ENCODE data around the gene GRB2. TPM values are rescaled to one million over a fixed set of nuclear protein-coding genes. Genes with fewer than 3 reads are reported as not detected.

Gene GRB2
- total and polyA plus RNA-seq, 10 of the 15 experiments (the other 5 are each of a cell fraction or from before 2014, with no cell fraction given): 113 to 268 (median 158) TPM

GRCh38 chr17:75393523-75394331, 11.8 kb downstream of the GRB2 start (continued):
- TF ChIP-seq RFX5 (IDR thresholded peaks at IDR 0.05; ENCODE audit: low read depth, low read length) (no peak), HDGF (IDR thresholded peaks at IDR 0.05) (peak; percentile 77; the same call in 1 of the 2 replicates), FOXM1 (IDR thresholded peaks at IDR 0.05; ENCODE audit: low read depth, low read length) (no peak), IRF3 (IDR thresholded peaks at IDR 0.05) (peak; percentile 77), POLR2A (IDR thresholded peaks at IDR 0.05; ENCODE audit: low read depth, low read length) (peak; percentile 51; the same call in 1 of the 2 replicates), PAX5 (IDR thresholded peaks at IDR 0.05; ENCODE audit: borderline replicate concordance, low read depth, low read length) (no peak), ZNF207 (IDR thresholded peaks at IDR 0.05; ENCODE audit: borderline replicate concordance) (no peak), E4F1 (IDR thresholded peaks at IDR 0.05; ENCODE audit: borderline replicate concordance, partially characterized antibody) (peak; percentile 66), HCFC1 (IDR thresholded peaks at IDR 0.05; ENCODE audit: low read length) (peak; percentile 40; the same call in 1 of the 2 replicates), MYC (IDR thresholded peaks at IDR 0.05; ENCODE audit: insufficient read depth, insufficient read length, insufficient replicate concordance, low read length, severe bottlenecking) (no peak), E2F8 (IDR thresholded peaks at IDR 0.05; ENCODE audit: low read depth, partially characterized antibody) (no peak), RAD51 (IDR thresholded peaks at IDR 0.05) (no peak), YBX1 (IDR thresholded peaks at IDR 0.05) (no peak), ZBTB4 (CRISPR knock-in tag; IDR thresholded peaks at IDR 0.05) (no peak), SP1 (IDR thresholded peaks at IDR 0.05; ENCODE audit: low read depth, low read length) (peak; percentile 84), USF2 (IDR thresholded peaks at IDR 0.05; ENCODE audit: borderline replicate concordance, low read depth, low read length) (no peak), GABPA (IDR thresholded peaks at IDR 0.05; ENCODE audit: low read depth) (peak; percentile 91), NR2C1 (IDR thresholded peaks at IDR 0.05) (no peak), MTA3 (IDR thresholded peaks at IDR 0.05; ENCODE audit: borderline replicate concordance, low read length) (no peak)

Measured in GM12878 (cell line).